ENCODE measurements around the gene SOCS3.
A peak's percentile ranks its signal among the peaks of the same experiment; 100 is the strongest.

The SOCS3 gene

DNA sequence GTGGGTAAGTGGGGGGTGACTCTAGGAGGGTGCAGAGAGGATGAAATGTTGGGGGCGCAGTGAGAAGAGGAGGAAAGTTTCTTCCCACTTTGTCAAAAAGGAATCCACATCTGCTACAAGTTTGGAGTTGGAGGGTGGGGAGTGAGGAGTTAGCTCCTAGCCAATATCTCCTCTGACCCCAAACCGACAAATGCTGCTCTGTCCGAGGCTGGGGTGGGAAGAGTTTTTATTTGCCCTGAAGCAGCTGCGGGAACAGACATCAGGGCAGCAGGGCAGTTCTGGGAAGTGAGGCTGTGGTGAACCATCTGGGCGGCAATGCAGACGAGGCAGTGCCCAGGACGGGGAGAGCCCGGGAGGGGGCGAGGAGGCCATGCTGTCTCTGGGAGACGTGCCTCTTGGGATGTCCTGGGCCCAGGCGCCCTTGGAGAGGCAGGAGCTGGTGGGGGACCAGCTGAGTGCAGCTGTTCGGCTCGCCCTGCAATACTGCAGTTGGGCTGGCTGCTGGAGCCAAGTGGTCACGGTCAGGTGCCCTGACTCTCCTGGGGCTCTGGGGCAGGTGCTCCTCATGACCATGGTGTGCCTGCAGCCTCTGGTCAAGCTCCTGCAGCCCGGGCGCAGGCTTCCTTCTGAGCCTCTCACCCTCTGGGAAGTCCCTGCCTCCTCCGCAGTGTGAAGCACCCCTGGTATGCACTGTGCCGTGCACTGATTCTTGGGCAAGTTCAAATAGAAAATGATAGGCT lies 6.4 kb upstream of the SOCS3 start:
- DNase-seq = no peak

DNA sequence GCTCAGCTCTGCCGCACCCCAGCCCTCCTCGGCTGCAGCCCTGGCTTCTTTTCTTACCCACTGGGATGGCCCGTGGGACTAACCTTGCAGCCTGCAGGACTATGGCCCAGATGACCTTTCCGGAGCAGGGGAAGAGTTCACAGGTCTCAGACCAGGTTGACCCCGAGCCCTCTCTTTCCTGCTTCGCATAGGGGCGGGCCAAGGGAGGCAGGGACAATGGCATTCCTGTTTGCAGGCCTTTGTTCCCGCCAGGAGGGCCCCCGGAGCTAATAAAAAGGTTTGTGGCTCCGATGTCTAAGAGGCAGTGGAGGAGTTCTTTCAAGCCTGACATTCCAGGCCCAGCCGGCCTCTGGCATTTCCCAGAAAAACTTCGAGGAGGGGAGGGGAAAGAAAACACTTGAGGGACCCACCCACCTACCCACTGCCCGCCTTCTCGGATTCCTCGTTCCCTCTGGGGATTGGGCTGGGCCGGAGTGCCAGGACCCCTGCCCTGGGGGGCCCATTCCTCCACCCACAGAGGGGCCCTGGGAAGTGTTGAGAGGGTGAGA lies 5.8 kb upstream of the SOCS3 start:
- DNase-seq = no peak

DNA sequence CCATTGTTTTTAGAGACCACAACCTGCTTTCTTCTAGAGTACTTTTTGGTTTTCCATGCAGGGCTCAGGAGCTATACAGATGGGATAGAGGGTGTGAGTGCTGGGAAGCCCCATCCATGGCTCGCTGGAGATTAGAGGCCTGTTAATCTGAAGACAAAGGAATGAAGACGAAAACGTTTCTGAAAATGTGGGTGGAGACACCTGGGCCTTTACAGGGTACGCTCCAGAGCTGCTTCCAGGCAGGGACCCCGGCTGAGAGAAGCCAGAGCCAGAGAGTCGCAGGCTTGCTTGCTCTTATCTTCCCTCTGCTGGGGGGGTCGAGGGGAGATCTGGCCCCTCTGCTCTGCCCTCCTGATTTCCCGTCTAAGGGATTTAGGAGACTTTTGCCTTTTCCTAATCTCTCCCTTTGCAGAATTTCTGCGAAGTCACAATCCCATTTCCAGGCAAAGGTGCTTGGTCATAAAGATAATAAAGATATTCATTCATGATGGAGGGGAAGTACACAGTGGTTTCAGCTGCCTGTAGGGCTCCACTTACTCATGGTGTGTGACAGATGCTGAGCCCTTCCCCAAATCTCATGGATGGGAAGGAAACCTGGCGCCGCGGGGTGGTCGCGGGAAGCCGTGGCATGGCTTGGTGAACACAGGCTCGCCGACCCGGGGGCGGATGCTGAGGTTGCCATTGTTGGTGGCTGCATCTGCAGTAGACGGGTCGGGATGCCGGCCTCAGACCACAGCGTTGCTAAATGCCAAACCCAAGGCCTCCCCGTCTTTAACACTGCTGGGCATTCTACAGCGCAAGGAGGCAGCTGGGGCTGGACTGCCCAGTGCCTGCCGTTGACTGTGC lies 4.8 kb upstream of the SOCS3 start:
- DNase-seq = no peak

DNA sequence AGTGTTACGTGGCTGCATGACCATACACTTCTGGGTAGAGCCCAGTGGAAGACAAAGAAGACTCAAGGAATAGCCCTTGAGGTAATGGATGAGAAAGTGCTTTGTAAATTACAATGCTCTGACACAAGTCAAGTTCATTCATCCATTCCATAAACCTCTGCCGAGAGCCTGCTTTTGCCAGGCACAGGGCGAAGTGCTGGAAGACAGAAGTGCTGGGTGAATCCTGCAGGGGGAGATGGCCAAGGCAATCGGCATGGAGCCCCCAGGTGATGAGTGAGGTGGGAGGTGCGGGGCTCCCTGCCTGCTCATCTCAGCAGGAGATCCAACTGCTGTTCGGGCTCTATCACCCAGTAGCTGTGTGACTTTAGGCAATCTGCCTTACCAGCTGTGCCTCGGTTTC lies 2.8 kb upstream of the SOCS3 start:
- DNase-seq = no peak

DNA sequence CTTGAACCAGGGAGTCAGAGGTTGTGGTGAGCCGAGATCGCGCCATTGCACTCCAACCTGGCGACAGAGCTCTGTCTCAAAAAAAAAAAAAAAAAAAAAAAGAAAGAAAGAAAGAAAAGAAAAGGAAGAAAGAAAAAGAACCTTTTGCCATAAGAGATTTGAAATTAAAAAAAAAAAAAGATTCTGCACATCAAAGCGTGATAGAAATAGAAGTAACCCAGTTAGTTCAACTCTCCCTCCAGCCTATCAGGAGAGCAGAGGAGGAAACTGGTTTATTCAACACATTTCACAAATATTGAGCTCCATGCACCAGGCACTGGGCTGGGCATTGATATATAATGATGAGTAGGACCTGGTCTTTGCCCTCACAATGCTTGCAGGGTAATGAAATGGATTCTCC lies 2.4 kb upstream of the SOCS3 start:
- DNase-seq = no peak

DNA sequence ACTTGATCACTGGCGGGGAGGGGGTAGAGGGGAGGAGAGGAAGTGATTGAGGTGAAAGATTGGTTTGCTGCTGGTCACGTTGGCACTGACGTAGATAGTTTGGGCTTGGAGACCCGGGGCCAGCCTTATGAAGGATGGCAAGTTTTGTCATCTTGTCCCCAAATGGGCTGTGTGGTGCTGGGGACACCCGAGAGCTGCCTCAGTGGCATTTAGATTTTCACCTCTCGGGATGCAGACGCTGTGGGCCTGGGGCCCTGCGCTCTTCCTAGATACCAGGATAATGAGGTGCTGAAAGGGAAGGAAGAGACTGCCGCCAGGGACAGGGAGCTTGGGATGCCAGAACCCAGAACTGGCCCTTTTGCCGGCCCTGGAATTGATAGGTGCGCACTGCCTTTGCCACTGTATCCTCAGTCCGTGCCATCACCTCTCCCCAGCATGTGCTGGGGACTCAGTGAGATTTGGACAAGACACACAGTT lies 1.4 kb upstream of the SOCS3 start:
- no peak for DNase-seq

DNA sequence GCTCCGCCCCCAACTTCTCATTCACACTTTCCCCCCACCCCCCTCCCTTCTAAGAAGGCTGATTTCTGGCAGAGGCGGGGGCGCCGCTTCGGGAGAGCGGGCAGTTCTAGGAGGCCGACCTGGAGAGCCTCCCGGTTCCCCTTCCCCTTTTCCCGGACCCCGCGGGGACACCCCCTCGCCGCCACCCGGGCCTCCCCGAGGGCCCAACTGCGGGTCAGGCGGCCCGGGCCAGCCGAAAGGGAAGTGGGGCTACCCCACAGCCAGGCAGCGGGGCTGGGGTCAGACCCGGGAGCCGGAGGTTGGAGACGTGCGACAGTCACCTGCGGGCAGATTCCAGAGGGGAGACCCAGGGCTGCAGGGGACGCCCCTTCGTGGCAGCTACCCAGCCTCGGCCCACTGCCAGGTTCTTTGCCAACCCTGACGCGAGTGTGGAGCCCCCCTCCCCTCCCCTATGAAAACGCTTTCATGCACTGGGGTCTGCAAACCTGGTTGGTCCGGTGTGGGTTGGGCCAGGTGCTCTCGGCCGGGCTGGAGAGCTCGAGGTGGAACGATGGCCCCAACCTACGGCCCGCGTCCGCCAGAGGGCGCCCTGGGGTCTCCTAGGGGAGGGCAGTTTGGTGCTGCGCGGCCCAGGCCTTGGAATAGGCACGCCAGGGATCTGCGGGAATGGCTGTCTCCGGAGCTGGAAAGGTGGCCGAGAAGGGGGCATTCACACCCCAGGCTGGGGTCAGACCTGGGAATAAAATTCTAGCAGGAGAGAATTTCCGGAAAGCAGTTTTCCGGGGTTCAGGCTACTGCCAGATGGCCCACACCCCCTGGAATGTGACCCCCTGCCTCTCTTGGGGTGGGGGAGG lies 721 bp upstream of the SOCS3 start:
- peak; percentile 82 to 90 for DNase-seq

DNA sequence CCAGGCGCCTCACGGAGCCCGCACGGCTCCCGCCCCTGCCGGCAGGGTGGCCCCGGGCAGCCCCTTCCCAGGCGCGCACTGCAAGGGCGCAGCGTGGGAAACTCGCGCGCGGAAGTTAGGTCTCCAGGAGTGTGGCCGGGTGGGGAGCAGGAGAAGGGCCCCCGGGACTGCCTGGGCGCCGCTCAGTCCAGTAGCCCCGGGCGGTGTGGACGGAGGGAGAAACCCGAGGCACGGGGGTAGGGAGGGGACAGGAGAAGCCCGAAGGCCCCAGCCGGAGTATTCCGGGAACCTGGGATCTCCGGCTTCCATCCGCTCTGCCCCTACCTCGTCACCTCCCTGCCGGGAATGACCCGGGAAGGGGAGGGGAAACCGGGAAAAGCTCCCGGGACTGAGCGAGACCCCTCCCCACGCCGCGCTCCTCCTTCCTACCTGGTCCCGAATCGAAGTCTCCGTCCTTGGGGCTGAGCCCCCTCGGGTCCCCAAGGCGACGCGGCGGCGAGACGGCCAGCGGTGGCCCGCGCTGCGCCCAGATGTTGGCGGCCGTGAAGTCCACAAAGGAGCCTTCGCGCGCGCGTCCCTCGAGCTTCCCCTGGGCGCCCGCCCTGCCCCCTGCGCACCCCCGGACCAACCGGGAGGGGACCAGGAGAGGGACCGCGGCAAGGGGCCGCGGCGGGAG lies 418 bp downstream of the SOCS3 start:
- DNase-seq = no peak

DNA sequence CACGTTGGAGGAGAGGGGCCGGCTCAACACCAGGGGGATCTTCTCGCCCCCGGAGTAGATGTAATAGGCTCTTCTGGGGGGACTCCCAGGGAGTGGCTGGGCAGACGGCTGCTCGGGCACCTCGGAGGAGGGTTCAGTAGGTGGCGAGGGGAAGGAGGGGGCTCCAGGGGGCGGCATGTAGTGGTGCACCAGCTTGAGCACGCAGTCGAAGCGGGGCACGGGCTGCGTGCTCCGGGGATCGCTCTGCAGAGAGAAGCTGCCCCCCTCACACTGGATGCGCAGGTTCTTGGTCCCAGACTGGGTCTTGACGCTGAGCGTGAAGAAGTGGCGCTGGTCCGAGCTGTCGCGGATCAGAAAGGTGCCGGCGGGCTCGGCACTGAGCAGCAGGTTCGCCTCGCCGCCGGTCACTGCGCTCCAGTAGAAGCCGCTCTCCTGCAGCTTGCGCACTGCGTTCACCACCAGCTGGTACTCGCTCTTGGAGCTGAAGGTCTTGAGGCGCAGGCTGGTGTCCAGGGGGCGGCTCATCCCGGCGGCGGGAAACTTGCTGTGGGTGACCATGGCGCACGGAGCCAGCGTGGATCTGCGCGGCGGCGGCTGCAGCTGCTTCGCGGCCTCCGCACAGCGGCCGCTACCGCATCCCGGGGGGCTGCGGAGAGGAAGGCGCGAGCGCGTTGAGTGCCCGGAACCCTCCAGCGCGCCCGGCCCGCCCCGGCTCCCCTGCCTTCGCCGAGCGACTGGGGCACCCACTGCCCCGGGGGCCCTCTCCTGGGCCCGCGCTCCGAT lies 1.1 kb downstream of the SOCS3 start:
- DNase-seq = no peak

DNA sequence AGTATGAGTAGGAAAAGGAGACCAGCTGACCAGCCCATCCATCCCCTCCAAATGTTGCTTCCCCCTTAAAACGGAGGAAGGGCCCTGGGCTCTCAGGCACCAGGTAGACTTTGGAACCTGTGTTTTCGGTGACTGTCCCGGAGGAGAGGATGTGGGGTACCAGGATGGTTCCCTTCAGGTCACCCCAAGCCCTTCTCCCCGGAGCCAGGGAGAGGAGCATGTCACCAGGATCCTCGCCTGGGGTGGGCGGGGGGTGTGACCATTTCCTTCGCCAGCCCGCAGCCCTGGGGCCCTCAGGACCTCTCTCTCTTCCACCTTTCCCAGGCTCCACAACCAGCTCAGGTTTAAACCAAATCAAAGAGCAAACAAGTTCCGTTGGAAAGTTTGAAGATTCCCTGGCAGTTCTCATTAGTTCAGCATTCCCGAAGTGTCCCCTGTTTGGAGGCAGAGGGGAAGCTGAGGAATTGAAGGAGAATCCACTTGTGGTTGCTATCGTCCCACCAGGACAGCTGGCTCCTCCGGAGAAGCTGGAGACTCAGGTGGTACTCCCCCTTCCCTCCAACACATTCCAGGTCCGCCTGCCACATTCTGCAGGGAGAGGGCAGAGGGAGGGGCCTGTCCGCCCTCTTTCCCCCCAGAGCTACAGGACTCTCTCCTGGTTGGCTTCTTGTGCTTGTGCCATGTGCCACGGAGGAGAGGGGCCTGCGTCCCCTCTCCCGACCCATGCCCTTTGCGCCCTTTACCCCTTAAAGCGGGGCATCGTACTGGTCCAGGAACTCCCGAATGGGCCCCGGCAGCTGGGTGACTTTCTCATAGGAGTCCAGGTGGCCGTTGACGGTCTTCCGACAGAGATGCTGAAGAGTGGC lies 2.0 kb downstream of the SOCS3 start:
- no peak for DNase-seq

DNA sequence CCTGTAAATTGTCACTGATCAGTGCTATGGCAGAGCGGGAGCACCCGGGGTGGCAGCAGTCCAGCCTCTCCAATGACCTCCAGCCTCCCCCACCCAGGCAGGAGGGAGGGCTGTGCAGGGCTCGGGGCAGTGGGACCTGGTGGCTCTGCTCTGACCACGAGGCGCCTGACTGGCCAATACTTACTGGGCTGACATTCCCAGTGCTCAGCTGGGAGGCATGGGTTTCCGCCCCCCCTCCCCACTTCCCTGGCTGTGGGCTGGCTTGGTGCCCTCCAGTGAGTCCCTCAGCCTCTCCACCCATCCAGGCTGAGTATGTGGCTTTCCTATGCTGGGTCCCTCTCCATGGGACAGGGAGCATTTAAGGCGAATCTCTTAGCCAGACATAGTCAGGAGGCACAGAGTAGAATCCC lies 2.7 kb downstream of the SOCS3 start:
- DNase-seq = no peak

DNA sequence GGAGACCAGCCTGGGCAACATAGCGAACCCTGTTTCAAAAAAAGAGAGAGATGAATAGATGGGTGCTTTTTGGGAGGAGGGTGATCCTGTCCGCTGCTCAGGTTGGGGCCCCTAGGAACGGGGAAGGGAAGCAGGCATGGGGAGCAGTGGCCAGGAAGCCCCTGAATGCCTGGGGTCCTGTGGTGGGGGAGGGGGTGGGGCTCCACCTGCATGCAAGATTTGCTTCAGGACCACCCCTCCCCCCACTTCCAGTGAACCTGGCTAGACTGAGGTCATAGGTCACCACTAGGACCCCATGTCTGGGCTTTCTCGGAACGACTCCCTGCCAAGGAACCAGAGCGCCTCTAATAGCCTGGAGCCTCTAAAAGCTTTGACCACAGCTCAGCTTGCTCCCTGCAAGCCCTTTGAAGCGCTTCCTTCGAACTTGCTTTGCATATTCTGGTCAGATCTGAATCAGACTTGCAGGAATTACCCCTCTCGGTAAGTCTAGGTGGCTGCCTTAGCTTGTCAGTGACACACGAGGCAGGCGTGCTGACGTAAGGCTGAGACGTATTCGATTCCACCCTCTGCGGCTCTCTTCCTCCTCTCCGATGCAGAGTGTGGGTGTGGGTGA lies 3.7 kb downstream of the SOCS3 start:
- DNase-seq = no peak

DNA sequence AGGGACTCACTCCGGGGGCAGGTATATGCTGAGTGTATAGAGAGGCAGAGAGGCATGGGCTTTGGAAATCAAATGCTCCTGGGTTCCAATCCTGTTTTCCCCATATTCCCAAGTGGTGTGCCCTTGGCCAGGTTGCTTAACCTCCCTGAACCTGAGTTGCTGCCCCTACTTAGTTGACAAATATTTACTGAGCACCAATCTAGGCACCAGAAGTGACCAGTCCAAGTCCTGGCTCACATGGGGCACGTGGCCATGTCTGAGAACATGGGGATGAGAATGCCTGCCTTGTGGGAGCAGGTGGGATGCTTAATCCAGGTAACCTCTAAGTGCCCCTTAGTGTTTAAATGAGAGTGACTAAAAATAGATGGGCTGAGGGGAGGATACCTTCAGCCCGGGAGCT lies 4.2 kb downstream of the SOCS3 start:
- no peak for DNase-seq

DNA sequence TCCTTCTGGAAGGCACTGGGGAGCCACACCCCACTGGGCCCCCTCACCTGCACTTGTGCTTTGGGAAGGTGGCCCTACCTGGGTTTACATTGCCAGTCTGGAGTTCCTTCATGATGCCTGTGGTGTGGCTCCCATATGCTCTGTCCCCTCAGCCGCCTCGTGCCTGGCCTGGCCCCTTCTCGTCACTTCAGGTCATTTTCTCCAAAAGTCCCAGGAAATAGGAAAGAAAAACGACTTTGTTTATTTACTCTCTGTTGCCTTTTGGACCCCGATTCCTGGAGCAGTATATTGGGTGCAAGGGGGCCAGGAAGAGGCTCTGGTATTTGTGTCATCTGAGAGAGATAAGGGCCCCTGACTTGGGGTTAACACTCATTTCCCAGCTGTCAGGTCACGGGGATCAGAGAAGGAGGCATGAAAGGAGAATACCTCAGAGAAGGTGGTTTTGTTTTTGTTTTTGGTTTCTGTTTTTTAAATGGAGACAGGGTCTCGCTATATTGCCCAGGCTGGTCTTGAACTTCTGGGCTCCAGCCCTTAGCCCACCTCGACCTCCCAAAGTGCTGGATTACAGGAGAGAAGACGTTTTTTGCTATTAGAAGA lies 4.7 kb downstream of the SOCS3 start:
- DNase-seq = no peak

DNA sequence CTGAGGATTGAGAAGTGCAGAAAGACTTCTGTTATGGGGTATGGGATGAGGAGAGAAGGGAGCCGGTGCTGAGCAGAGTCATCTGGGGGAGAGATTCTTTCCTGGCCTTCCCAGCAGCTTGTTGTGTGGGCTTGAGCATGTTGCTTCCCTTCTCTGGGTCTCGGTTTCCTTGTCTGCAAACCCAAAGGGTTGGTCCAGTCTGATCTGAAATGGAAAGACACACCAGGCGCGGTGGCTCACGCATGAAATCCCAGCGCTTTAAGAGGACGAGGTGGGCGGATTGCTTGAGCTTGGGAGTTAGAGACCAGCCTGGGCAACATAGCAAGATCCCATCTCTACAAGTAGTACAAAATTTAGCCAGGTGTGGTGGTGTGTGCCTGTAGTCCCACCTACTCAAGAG lies 6.0 kb downstream of the SOCS3 start:
- no peak for DNase-seq

DNA sequence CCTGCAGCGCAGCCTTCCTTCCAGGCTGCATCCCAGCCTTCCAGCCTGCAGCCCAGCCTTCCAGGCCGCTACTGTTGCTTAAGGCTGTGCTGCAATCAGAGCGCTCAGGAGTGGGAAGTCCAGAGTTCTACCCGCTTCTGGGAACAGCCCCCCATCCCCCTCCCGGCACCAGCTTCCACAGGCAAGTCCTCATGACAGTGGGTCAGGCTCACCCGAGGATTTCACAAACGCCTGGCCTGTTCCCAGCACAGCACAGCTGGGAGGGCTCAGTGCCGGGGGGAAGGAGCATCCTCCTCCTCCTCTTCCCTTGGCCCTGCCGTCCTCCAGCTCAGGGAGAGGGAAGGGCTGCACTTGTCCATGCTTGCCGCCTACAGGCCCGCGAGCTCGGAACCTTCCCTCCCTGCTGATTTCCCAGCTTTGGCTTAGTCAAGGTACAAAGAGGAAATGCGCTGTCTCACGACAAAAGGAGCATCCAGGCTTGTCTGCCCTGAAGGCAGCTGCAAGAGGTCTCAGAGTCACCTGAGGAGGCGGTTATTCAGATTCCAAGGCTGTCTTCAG lies 8.3 kb downstream of the SOCS3 start:
- peak in 1 of 2 experiments; percentile 19 for DNase-seq

DNA sequence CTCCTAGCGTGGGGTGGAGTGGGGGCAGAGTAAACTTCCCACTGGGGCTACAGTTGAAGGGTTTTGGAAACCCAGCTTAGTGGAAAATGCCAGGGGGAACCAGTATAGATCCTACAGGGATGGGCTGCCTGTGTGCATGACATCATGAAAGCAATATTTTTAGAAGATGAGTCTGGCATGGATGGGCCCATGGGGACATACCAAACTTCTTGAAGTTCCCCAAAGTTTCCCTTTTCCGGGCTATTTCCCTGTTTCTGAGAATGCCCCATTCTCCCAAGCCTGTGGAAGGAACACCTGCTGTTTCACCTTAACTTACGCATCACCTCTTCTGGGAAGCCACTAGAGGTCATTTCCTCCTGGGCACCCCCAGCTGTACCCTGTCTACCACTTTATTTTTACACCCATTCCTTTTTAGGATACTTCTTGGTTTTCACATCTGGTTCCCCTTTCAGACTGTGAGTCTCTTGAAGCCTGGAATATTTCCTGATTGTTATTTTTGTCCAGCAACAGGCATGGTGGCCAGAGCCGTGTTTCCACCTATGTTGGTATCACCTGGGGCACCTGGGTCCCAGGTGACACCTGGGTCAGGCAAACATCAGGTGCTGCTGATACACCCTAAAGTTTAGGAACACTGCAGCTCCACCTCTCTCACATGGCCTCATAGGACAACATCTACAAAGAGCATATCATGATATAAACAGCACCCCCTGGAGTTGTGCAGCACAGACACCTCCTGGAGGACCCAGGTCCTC lies 9.8 kb downstream of the SOCS3 start:
- DNase-seq = no peak

DNA sequence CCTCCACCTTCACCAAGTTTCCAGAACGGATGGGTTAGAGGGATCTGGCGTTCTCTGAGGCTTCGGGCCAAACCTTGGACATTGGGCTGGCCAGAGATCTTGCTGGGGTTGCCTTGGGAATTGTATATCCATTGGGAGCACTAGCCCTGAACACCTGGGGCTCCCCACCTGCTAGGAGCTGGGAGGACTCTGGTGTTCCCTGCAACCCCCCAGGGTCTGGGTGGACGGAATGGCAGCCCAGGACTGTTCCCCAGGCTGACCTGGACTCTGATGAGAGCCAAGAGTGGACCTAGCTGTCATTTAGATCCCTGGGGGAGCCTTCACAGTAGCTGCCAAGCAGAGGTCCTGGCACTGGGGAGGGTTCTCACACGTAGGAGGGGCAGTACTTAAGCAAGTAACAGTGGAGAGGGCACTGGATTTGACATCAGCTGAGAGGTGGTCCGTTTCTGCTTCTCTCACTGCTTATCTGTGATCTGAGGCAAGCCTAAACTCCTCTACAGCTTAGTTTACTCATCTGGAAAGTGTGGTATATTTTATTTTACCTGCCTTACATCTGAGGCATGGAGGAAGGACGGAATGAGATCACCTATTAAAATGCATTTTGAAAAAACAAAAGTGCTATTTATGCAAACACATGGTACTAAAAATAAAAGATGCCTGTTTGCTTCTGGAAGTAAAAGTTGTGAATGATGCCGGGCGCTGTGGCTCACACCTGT lies 11.7 kb downstream of the SOCS3 start:
- no peak for DNase-seq

Data from NCI-H2081 (cell line).